ENCODE results near the gene HSPA12A. TPM values are rescaled to one million over a fixed set of nuclear protein-coding genes. Genes with fewer than 3 reads are reported as not detected.

HSPA12A gene
- polyA plus RNA-seq, 1 experiment, result 7.9 TPM

DNA sequence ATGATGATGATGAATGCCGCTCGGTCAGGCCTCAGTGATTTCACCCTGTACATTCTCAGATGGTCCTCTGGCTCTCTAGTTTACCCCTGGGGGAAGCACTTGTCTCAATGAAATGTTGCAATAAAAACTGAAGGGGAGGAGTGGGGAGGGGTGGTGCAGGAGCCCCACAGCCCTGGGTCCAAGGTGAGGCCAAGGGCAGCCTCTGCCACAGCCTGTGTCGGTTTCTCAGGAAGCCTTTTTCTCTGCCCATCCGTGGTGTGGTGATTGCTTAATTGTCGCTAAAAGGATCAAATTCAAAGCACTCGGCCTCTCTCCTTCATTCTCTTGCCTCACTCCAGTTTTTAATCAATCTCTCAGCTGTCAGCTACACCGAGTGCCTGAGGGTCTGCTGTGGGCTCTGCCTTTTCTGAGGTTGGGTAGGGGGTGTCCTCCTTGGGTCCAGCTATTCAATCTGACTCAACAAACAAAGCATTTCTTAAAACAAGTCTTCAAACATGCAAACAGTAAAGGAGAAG is 39.1 kb upstream of the HSPA12A start:
- DNase-seq (ENCODE audit: low read depth), result no peak
- Histone ChIP-seq H3K27me3 (ENCODE audit: control insufficient read depth, insufficient read depth, low read length) (no peaks in the 10 kb centered on the region), H3K4me3 (ENCODE audit: low read depth, low read length) (no peak overlapping the region), H3K36me3 (ENCODE audit: control insufficient read depth, insufficient read depth, low read length) (no peaks in the 10 kb centered on the region)
- CTCF ChIA-PET, result interaction anchor here (1.2 to 11.0 kb wide), 3 partner anchors 9 to 97 kb away, joined by 3 to 335 read pairs (median 3); no protein-coding TSS in a partner anchor
- TF ChIP-seq, protein P1, sequence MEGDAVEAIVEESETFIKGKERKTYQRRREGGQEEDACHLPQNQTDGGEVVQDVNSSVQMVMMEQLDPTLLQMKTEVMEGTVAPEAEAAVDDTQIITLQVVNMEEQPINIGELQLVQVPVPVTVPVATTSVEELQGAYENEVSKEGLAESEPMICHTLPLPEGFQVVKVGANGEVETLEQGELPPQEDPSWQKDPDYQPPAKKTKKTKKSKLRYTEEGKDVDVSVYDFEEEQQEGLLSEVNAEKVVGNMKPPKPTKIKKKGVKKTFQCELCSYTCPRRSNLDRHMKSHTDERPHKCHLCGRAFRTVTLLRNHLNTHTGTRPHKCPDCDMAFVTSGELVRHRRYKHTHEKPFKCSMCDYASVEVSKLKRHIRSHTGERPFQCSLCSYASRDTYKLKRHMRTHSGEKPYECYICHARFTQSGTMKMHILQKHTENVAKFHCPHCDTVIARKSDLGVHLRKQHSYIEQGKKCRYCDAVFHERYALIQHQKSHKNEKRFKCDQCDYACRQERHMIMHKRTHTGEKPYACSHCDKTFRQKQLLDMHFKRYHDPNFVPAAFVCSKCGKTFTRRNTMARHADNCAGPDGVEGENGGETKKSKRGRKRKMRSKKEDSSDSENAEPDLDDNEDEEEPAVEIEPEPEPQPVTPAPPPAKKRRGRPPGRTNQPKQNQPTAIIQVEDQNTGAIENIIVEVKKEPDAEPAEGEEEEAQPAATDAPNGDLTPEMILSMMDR (IDR thresholded peaks at IDR 0.05; ENCODE audit: insufficient read depth, low read depth, low read length), result no peak
- POLR2A ChIA-PET, result no interaction called here

DNA sequence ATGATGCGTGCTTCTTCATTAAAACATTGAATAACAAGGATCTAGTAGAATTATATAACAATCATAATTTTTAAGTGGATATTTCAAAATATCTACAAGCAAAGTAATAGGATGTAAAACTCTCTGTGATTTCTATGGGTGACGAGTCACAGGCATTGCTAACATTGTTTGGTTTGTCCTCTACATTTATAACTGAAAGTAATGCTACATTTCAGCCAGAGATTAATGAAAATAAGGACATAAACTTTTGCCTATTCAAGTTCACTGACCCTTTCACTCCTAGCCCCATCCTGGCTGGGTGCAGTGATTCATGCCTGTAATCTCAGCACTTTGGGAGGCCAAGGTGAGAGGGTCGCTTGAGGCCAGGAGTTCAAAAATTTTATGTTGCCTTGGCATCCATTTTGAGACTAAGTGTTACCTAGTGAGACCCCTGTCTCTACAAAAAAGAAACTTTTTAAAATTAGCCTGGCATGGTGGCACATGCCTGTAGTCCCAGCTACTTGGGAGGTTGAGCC is 38.4 kb upstream of the HSPA12A start:
- Histone ChIP-seq H3K27me3 (ENCODE audit: control insufficient read depth, insufficient read depth, low read length) (no peaks in the 10 kb centered on the region), H3K4me3 (ENCODE audit: low read depth, low read length) (no peak overlapping the region), H3K36me3 (ENCODE audit: control insufficient read depth, insufficient read depth, low read length) (no peaks in the 10 kb centered on the region)
- CTCF ChIA-PET, result interaction anchor here (4.4 kb wide), 1 partner anchor 98 kb away, joined by 21 read pairs; no protein-coding TSS in a partner anchor
- POLR2A ChIA-PET, result no interaction called here
- TF ChIP-seq, protein P1 (IDR thresholded peaks at IDR 0.05; ENCODE audit: insufficient read depth, low read depth, low read length), result no peak
- no peak for DNase-seq (ENCODE audit: low read depth)

DNA sequence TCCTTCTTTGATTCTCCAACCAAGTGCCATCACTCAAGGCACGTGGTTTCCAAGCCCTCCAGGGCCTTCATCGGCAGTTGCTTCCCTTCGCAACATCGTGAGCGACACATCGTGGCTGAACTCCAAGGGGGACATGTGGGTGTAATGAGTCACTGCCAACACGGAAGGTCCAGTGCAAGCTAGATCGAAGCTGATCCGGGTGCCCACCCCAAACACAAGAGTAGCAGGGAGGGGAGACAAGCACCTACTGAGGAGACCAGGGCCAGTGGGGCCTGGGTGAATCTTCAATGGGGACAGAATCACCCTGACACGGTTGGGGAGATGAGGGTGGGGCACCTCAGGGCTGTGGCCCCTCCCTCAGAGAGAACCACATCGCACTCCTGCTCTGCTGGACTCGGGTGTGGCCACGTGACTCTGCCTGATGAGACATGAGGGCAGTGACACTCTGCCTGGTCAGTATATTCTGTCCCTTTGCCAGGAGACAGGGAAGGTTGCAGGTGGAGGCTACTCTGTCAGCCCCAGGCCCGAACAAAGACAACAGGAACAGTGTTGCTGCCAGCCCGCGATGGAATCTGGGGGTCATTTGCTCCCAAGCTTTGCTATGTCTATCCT is 36.8 kb upstream of the HSPA12A start:
- POLR2A ChIA-PET, result no interaction called here
- no peak for DNase-seq (ENCODE audit: low read depth)

DNA sequence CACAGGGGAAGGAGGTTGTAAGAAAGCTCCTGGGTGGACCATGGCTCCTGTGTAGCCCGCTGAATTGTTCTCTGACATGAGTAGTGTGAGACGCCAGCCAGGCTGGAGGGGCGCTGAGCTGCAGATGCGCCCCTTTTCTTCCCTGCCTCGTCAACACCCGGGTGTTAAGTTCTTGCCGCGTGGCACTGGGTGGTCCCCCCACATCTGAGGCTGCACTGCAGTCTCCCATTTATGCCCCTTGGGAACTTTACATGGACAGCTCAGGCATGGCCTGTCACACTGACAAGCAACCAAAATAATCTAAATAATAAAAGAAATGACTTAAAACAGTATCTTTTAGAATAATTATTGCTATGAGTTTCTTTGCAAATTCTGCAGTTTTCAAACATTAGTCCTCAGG is 34.6 kb upstream of the HSPA12A start:
- H3K4me3 ChIP-seq (ENCODE audit: low read depth, low read length), result no peak overlapping the region
- ChIA-PET POLR2A (no interaction called here), CTCF (interaction anchor here (0.6 to 5.3 kb wide), 4 partner anchors 11 to 399 kb away, joined by 4 to 48 read pairs (median 16); no protein-coding TSS in a partner anchor)
- H3K36me3 ChIP-seq (ENCODE audit: control insufficient read depth, insufficient read depth, low read length), result no peaks in the 10 kb centered on the region
- TF ChIP-seq, protein P1 (IDR thresholded peaks at IDR 0.05; ENCODE audit: insufficient read depth, low read depth, low read length), result no peak
- no peaks in the 10 kb centered on the region; the same call in 1 of the 2 replicates for H3K27me3 ChIP-seq (ENCODE audit: control insufficient read depth, insufficient read depth, low read length)
- no peak for DNase-seq (ENCODE audit: low read depth)

More for the DNA sequence above, 36.8 kb upstream of the HSPA12A start:
- H3K27me3 ChIP-seq (ENCODE audit: control insufficient read depth, insufficient read depth, low read length), result no peaks in the 10 kb centered on the region; the same call in 1 of the 2 replicates
- H3K36me3 ChIP-seq (ENCODE audit: control insufficient read depth, insufficient read depth, low read length), result no peaks in the 10 kb centered on the region
- no peak overlapping the region for H3K4me3 ChIP-seq (ENCODE audit: low read depth, low read length)
- TF ChIP-seq, protein P1 (IDR thresholded peaks at IDR 0.05; ENCODE audit: insufficient read depth, low read depth, low read length), result no peak
- CTCF ChIA-PET, result interaction anchor here (0.6 to 5.3 kb wide), 8 partner anchors 8 to 437 kb away, joined by 3 to 48 read pairs (median 4); no protein-coding TSS in a partner anchor

Data from BJ (cell line).